NB4 (cell line): ENCODE results near the gene IQGAP1.

ENCODE experiments used
- CTCF ChIP-seq: IDR thresholded peaks from one replicate; pipeline ENCODE4 v1.5.1; 2012; ENCODE audit warnings: low read depth, low read length
- MYC ChIP-seq: IDR thresholded peaks from 2 replicates; pipeline ENCODE4 v1.6.1; 2011; ENCODE audit warnings: low read depth, low read length

GRCh38 chr15:90523373-90523772, 135.3 kb downstream of the IQGAP1 start:
- TF ChIP-seq CTCF (no peak), MYC (no peak)
